Fibroblast of lung (primary cell): ENCODE data around the gene PPFIA2. TPM values are rescaled to one million over a fixed set of nuclear protein-coding genes. Genes with fewer than 3 reads are reported as not detected.
"Not testable (repeated sequence)": the region's sequence is repeated elsewhere in the genome, so short reads cannot be mapped to it uniquely, and the experiment has no call there.

Source experiments
- DNase-seq, 2 donors: peaks; one replicate each; pipeline versions ENCODE4 v3.0.0 to v3.0.0-alpha.2; 2010; ENCODE audit warnings: low read depth in 2 of 2
- H2AFZ ChIP-seq: 2 replicates; pipeline ENCODE4 v1.5.1; 2012; ENCODE audit warnings: low read length, control low read depth, inconsistent platforms
- H3K27ac ChIP-seq: 2 replicates; pipeline ENCODE4 v1.5.1; 2011; ENCODE audit warnings: low read length, control low read depth; ENCODE audit not compliant: insufficient read depth
- H3K27me3 ChIP-seq: 2 replicates; pipeline ENCODE4 v1.5.1; 2011; ENCODE audit warnings: mild to moderate bottlenecking, low read length; ENCODE audit not compliant: control insufficient read depth, insufficient read depth
- H3K36me3 ChIP-seq: 2 replicates; pipeline ENCODE4 v1.5.1; 2011; ENCODE audit warnings: low read length; ENCODE audit not compliant: control insufficient read depth, insufficient read depth
- H3K4me1 ChIP-seq: 2 replicates; pipeline ENCODE4 v1.5.1; 2011; ENCODE audit warnings: low read length; ENCODE audit not compliant: control insufficient read depth, insufficient read depth; ENCODE audit errors: extremely low read depth
- H3K4me2 ChIP-seq: 2 replicates; pipeline ENCODE4 v1.5.1; 2011; ENCODE audit warnings: low read length, control low read depth; ENCODE audit not compliant: insufficient read depth; ENCODE audit errors: extremely low read depth
- H3K4me3 ChIP-seq, 4 experiments: fragments of 200-600 bp in 1 of 4; sonication (generic) in 1 of 4; replicated peaks in 1 of 4; 2 replicates each; pipeline ENCODE4 v1.5.1; 2011 to 2016; ENCODE audit warnings: low read length in 4 of 4, low read depth in 3 of 4, mild to moderate bottlenecking in 3 of 4, control low read depth in 2 of 4, inconsistent platforms in 1 of 4, mixed read lengths in 1 of 4; ENCODE audit not compliant: insufficient read depth in 1 of 4; ENCODE audit errors: control extremely low read depth in 1 of 4
- H3K79me2 ChIP-seq: 2 replicates; pipeline ENCODE4 v1.5.1; 2012; ENCODE audit warnings: mild to moderate bottlenecking, low read length, inconsistent platforms; ENCODE audit not compliant: control insufficient read depth, insufficient read depth
- H3K9ac ChIP-seq: 2 replicates; pipeline ENCODE4 v1.5.1; 2011; ENCODE audit warnings: mild to moderate bottlenecking, low read length, control low read depth; ENCODE audit not compliant: insufficient read depth
- H3K9me3 ChIP-seq: 2 replicates; pipeline ENCODE4 v1.5.1; 2012; ENCODE audit warnings: low read depth, low read length; ENCODE audit not compliant: control insufficient read depth, insufficient read depth
- H4K20me1 ChIP-seq: 2 replicates; pipeline ENCODE4 v1.5.1; 2011; ENCODE audit warnings: low read length; ENCODE audit not compliant: control insufficient read depth, insufficient read depth; ENCODE audit errors: extremely low read depth
- CTCF ChIP-seq, 2 donors: IDR thresholded peaks in 1 of 2; conservative IDR thresholded peaks in 1 of 2; 1 replicate in 1 of 2; 2 replicates in 1 of 2; pipeline ENCODE4 v1.5.1; 2011 to 2012; ENCODE audit warnings: low read length in 2 of 2, control low read depth in 1 of 2, inconsistent platforms in 1 of 2, low read depth in 1 of 2, mild to moderate bottlenecking in 1 of 2
- EZH2 ChIP-seq: IDR thresholded peaks from 2 replicates; pipeline ENCODE4 v1.5.1; 2012; ENCODE audit warnings: low read length, control low read depth, mild to moderate bottlenecking; ENCODE audit errors: missing control alignments
- polyA plus RNA-seq, 2 donors: library from polyadenylated mRNA; depleted of rRNA in 1 of 2; stranded (reverse) in 1 of 2; unstranded in 1 of 2; fragments of >200 nt; gene quantifications; 2 replicates each; pipeline ENCODE4 v1.2.1, GENCODE V29; 2011 to 2012; ENCODE audit warnings: missing spikeins in 1 of 2
- total RNA-seq: library from RNA; depleted of rRNA; stranded (reverse); fragments of >200 nt; gene quantifications from 2 replicates; pipeline ENCODE4 v1.2.1, GENCODE V29; 2014

The PPFIA2 gene
- total and polyA plus RNA-seq, 2 donors (not counting 1 experiment from before 2014, with no cell fraction given) = 0.54 to 2.1 TPM

DNA sequence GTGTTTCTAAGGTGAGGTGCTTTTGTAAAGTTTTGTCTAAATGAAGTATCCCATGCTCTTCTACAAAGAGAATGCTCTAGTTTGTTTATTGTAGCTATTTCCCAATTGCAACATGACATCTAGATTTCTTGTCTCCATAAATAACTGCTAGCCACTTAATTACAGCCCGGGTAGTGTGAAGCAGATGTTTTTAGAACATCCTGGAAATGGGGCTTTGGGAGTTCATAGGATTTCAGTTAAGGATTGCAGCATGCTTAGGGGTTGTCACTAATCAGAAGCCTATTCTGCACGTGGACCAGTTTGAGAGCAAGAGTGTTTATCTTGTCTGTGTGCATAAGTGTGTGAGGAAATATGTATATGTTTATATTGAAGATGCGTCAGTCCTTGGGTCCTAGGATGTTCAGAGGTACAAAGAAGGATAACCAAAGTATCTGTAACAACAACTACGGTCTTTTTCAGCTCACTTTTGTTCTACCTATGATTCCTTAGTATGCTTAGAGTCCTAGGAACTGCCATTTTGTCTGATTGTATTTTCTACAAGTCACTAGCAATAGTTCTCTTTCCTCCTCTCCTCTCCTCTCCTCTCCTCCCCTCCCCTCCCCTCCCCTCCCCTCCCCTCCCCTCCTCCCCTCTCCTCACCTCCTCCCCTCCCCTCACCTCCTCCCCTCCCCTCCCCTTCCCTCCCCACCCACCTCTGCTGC is 546.0 kb downstream of the PPFIA2 start:
- no peak overlapping the region for H3K4me2 ChIP-seq
- H4K20me1 ChIP-seq = no peaks in the 10 kb centered on the region
- H2AFZ ChIP-seq = no peak overlapping the region
- TF ChIP-seq CTCF (conservative IDR thresholded peaks at IDR 0.05 in 1 of 2, IDR thresholded peaks at IDR 0.05 in 1 of 2; ENCODE audit: low read depth in 1 of 2, low read length in 2 of 2) (no peak), EZH2 (no peak)
- no peaks in the 10 kb centered on the region for H3K79me2 ChIP-seq
- no peak overlapping the region for H3K9ac ChIP-seq
- H3K36me3 ChIP-seq = no peaks in the 10 kb centered on the region
- H3K9me3 ChIP-seq = no peaks in the 10 kb centered on the region
- H3K4me1 ChIP-seq = peaks cover 2% of the 10 kb centered on the region
- DNase-seq = peak in 1 of 2 donors; percentile 26
- no peak overlapping the region for H3K27ac ChIP-seq
- no peak overlapping the region for H3K4me3 ChIP-seq
- no peaks in the 10 kb centered on the region for H3K27me3 ChIP-seq

DNA sequence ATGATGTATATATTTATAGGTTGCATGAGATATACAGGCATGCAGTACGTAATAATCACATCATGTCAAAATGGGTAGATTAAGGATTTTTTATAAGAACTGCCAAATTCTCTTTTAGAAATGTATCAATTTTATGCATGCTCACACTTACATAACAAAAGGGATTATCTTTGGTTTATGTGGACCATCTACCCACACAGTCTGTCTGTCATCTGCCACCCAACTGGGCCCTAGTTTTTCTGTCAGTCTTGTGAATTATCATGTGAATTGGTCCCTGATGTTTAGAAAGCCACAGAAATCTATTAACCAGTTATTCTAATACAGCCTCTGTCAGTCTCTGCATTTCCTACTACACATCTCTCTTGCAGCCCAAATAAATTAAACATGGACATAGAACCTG is 547.8 kb downstream of the PPFIA2 start:
- Histone ChIP-seq H3K36me3 (no peaks in the 10 kb centered on the region), H3K4me1 (peaks cover 2% of the 10 kb centered on the region), H3K4me3 (no peak overlapping the region), H2AFZ (no peak overlapping the region), H3K79me2 (no peaks in the 10 kb centered on the region), H3K9ac (no peak overlapping the region), H4K20me1 (no peaks in the 10 kb centered on the region), H3K27ac (no peak overlapping the region), H3K9me3 (no peaks in the 10 kb centered on the region), H3K4me2 (no peak overlapping the region), H3K27me3 (no peaks in the 10 kb centered on the region)
- no peak for TF ChIP-seq CTCF (conservative IDR thresholded peaks at IDR 0.05 in 1 of 2, IDR thresholded peaks at IDR 0.05 in 1 of 2; ENCODE audit: low read depth in 1 of 2, low read length in 2 of 2)
- TF ChIP-seq EZH2 = no peak
- DNase-seq = no peak

- not testable (repeated sequence) for H3K9ac ChIP-seq, H3K4me1 ChIP-seq, H3K27ac ChIP-seq, H3K4me3 ChIP-seq, H3K27me3 ChIP-seq, H4K20me1 ChIP-seq, H3K36me3 ChIP-seq, H3K4me2 ChIP-seq, H3K79me2 ChIP-seq, H3K9me3 ChIP-seq, H2AFZ ChIP-seq
- peak; percentile 73 to 79 for DNase-seq
These were observed 549.4 kb downstream of the PPFIA2 start for GRCh38 chr12:81209772-81210225.
